ENCODE measurements around the gene GRK2.

DNA sequence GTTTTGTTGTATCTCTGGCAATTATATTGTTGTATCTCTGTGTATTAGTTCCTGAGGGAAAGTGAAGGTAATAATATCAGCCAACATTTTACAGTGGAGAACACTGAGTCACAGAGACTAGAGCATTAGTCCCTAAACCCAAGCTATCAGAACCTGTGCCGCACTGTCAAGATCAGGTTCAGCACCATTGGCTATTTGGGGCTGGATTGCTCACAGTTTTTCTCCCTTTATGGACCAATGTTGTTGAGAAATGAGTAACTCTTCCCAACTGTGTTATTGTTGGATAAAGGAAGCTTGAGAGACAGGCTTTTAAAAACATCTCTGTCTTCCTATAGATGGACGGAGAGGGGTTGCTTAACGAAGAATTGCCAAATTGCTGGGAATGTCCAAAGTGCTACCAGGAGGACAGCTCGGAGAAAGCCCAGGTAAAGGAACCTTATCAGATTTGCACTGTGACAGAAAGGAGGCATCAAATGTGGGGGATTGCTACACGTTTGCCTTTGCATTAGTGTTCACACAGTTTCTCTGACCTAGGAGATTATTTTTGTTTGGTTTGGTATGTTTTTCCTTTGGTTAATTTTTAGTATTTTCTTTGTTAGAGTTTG, 18.2 kb upstream of the GRK2 start:
- TF ChIP-seq, protein P1, sequence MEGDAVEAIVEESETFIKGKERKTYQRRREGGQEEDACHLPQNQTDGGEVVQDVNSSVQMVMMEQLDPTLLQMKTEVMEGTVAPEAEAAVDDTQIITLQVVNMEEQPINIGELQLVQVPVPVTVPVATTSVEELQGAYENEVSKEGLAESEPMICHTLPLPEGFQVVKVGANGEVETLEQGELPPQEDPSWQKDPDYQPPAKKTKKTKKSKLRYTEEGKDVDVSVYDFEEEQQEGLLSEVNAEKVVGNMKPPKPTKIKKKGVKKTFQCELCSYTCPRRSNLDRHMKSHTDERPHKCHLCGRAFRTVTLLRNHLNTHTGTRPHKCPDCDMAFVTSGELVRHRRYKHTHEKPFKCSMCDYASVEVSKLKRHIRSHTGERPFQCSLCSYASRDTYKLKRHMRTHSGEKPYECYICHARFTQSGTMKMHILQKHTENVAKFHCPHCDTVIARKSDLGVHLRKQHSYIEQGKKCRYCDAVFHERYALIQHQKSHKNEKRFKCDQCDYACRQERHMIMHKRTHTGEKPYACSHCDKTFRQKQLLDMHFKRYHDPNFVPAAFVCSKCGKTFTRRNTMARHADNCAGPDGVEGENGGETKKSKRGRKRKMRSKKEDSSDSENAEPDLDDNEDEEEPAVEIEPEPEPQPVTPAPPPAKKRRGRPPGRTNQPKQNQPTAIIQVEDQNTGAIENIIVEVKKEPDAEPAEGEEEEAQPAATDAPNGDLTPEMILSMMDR (optimal IDR thresholded peaks at IDR 0.05 in 1 of 3, IDR thresholded peaks at IDR 0.05 in 1 of 3, conservative IDR thresholded peaks at IDR 0.05 in 1 of 3; ENCODE audit: extremely low read depth in 1 of 3, insufficient read depth in 2 of 3, low read length in 3 of 3) = no peak
- TF ChIP-seq EZH2 (IDR thresholded peaks at IDR 0.05; ENCODE audit: low read length) = no peak

All from keratinocyte (primary cell).